Measurements from ENCODE around the gene EBNA1BP2.

- TF ChIP-seq CTCF (IDR thresholded peaks at IDR 0.05; ENCODE audit: low read length) (peak; percentile 31), EZH2phosphoT487 (IDR thresholded peaks at IDR 0.05; ENCODE audit: low read length) (no peak)
Measured at GRCh38 chr1:43143441-43143888, 28.6 kb downstream of the EBNA1BP2 start.
